HepG2 (cell line): ENCODE measurements around the gene PKD1L1. TPM values are rescaled to one million over a fixed set of nuclear protein-coding genes. Genes with fewer than 3 reads are reported as not detected.

Experiments used
- ATAC-seq: fragments of 200-7000 bp; cut with Tn5 transposase; 3 replicates; pipeline ENCODE4 v1.9.1; 2020; ENCODE audit warnings: mild to moderate bottlenecking, moderate library complexity
- BruUV-seq: library from RNA; stranded (reverse); fragments of 400-500 nt; replicated peaks from 2 replicates; lab custom pipeline; 2021; lab: Mats Ljungman, UMichigan
- CTCF ChIA-PET: fragments of 300-600 bp; formaldehyde crosslinking; extraction: SDS; loops from one replicate; lab custom pipeline; 2021; ENCODE audit warnings: low total read pairs, inconsistent platforms, low intra/inter-chr PET ratio; lab: Yijun Ruan, JAX
- POLR2A ChIA-PET: fragments of 350-600 bp; sonication (Branson Sonifier 250); formaldehyde crosslinking; loops from one replicate; lab custom pipeline; 2020; ENCODE audit warnings: antibody characterized with exemption, inconsistent platforms; lab: Yijun Ruan, JAX
- DNase-seq: peaks from one replicate; pipeline ENCODE4 v3.0.0-alpha.2; 2015; ENCODE audit warnings: low spot score
- FAIRE-seq: peaks from 3 replicates; lab custom pipeline; 2011; peaks lifted over from hg19 to GRCh38; lab: Jason Lieb, UNC
- H2AFZ ChIP-seq: one replicate; pipeline ENCODE4 v1.6.1; 2011; ENCODE audit warnings: low read length, inconsistent platforms
- H3K27ac ChIP-seq: fragments of 300-600 bp; 3 replicates; pipeline ENCODE4 v1.8.0; 2011; ENCODE audit warnings: mixed run types, mild to moderate bottlenecking, mixed read lengths, low read length, inconsistent platforms; ENCODE audit not compliant: insufficient read depth; ENCODE audit errors: extremely low read length
- H3K27me3 ChIP-seq, 2 experiments: fragments of 200-600 bp in 1 of 2; 2 replicates in 1 of 2; 3 replicates in 1 of 2; pipeline versions ENCODE4 v1.6.0 to v1.8.0; 2011; ENCODE audit warnings: low read length in 2 of 2, mild to moderate bottlenecking in 2 of 2, moderate library complexity in 2 of 2, inconsistent platforms in 1 of 2; ENCODE audit not compliant: insufficient read depth in 2 of 2, control insufficient read depth in 1 of 2
- H3K36me3 ChIP-seq, 2 experiments: fragments of 200-600 bp in 1 of 2; replicated peaks in 1 of 2; 2 replicates in 1 of 2; 3 replicates in 1 of 2; pipeline versions ENCODE4 v1.5.1 to v1.8.0; 2011; ENCODE audit warnings: low read length in 2 of 2, inconsistent platforms in 1 of 2; ENCODE audit not compliant: insufficient read depth in 2 of 2, control insufficient read depth in 1 of 2
- H3K4me1 ChIP-seq: 2 replicates; pipeline ENCODE4 v1.5.1; 2012; ENCODE audit warnings: low read length, inconsistent platforms; ENCODE audit not compliant: insufficient read depth
- H3K4me2 ChIP-seq: 2 replicates; pipeline ENCODE4 v1.6.0; 2011; ENCODE audit warnings: low read depth, low read length, inconsistent platforms
- H3K4me3 ChIP-seq, 3 experiments: fragments of 200-600 bp in 1 of 3; sonication (generic), shearing (Covaris generic) in 1 of 3; replicated peaks in 1 of 3; 2 replicates each; pipeline ENCODE4 v1.5.1; 2011 to 2016; ENCODE audit warnings: low read length in 3 of 3, inconsistent platforms in 2 of 3, low read depth in 2 of 3, mild to moderate bottlenecking in 2 of 3, control low read depth in 1 of 3, mixed read lengths in 1 of 3; ENCODE audit not compliant: insufficient read depth in 1 of 3
- H3K79me2 ChIP-seq: one replicate; pipeline ENCODE4 v1.6.1; 2011; ENCODE audit warnings: low read length, inconsistent platforms; ENCODE audit not compliant: insufficient read depth
- H3K9ac ChIP-seq: 2 replicates; pipeline ENCODE4 v1.6.0; 2011; ENCODE audit warnings: mild to moderate bottlenecking, low read depth, low read length, inconsistent platforms; ENCODE audit not compliant: insufficient read depth
- H3K9me3 ChIP-seq: 2 replicates; pipeline ENCODE4 v1.5.1; 2012; ENCODE audit warnings: mild to moderate bottlenecking, low read length
- H4K20me1 ChIP-seq: 2 replicates; pipeline ENCODE4 v1.6.0; 2011; ENCODE audit warnings: inconsistent platforms, mild to moderate bottlenecking, low read length, moderate library complexity; ENCODE audit not compliant: insufficient read depth
- HES4 ChIP-seq: sonication (generic); formaldehyde crosslinking; IDR thresholded peaks from 2 replicates; pipeline ENCODE4 v1.9.0; 2021; ENCODE audit warnings: mild to moderate bottlenecking, missing genetic modification reagents, borderline replicate concordance
- MAF1 ChIP-seq: sonication (generic); formaldehyde crosslinking; IDR thresholded peaks from 2 replicates; pipeline ENCODE4 v1.5.0; 2020; ENCODE audit warnings: missing genetic modification reagents, borderline replicate concordance
- MAZ ChIP-seq, 2 experiments: sonication (generic) in 1 of 2; formaldehyde crosslinking in 1 of 2; IDR thresholded peaks; 2 replicates each; pipeline versions ENCODE4 v1.5.0 to v1.6.1; 2012 to 2020; ENCODE audit warnings: low read depth in 2 of 2, mild to moderate bottlenecking in 2 of 2, borderline replicate concordance in 1 of 2, improper control_type of control experiment in 1 of 2, low read length in 1 of 2, missing genetic modification reagents in 1 of 2, moderate library complexity in 1 of 2
- NFIB ChIP-seq: sonication (generic); formaldehyde crosslinking; IDR thresholded peaks from 2 replicates; pipeline ENCODE4 v1.9.0; 2021; ENCODE audit warnings: missing genetic modification reagents, mild to moderate bottlenecking, borderline replicate concordance
- ZNF737 ChIP-seq: sonication (generic); formaldehyde crosslinking; IDR thresholded peaks from 2 replicates; pipeline ENCODE4 v1.5.0; 2020; ENCODE audit warnings: missing genetic modification reagents, mild to moderate bottlenecking, borderline replicate concordance
- WGBS: methylation state at CpG from one replicate; pipeline ENCODE4 v1.1.6; 2017; ENCODE audit warnings: low lambda C conversion rate; 5-methylcytosine and 5-hydroxymethylcytosine counted together
- in situ Hi-C: cut with HindIII; loops from 2 replicates; pipeline ENCODE4 v1.10.0; 2017; ENCODE audit warnings: low pct_unique_long_range_greater_than_20kb; ENCODE audit not compliant: extremely low pct_ligation_motif_present
- intact Hi-C: fragments of 100-400 bp; cut with micrococcal nuclease; formaldehyde crosslinking; loops from one replicate; pipeline ENCODE4 v1.10.0; 2022; ENCODE audit not compliant: unreplicated experiment
- polyA plus RNA-seq, 8 experiments: library from polyadenylated mRNA; depleted of rRNA in 3 of 8; stranded (reverse) in 7 of 8; unstranded in 1 of 8; fragments of >200 nt; fragmentation: Illumina TruSeq in 4 of 8; extraction: Trizol in 4 of 8; gene quantifications; 2 replicates each; pipeline versions ENCODE4 v1.2.1 to v1.2.3, GENCODE V29; 2011 to 2016; ENCODE audit warnings: low read depth in 4 of 8, missing spikeins in 1 of 8, mixed read lengths in 1 of 8; ENCODE audit not compliant: insufficient read depth in 1 of 8
- total RNA-seq, 5 experiments: library from RNA; depleted of rRNA; stranded (reverse); fragments of >200 nt; fragmentation: Illumina TruSeq; extraction: Trizol; gene quantifications; 2 replicates each; pipeline ENCODE4 v1.2.3, GENCODE V29; 2016; ENCODE audit warnings: low read depth in 1 of 5
- TF ChIP-seq, protein P1 (sequence below): sonication (generic); formaldehyde crosslinking; IDR thresholded peaks from 2 replicates; pipeline ENCODE4 v1.4.0; 2020; ENCODE audit warnings: missing genetic modification reagents, mild to moderate bottlenecking, borderline replicate concordance

Gene PKD1L1
- total and polyA plus RNA-seq, 2 of the 13 experiments (the other 11 are each of a cell fraction or from before 2014, with no cell fraction given) = 0.01 TPM; not detected in 1

DNA sequence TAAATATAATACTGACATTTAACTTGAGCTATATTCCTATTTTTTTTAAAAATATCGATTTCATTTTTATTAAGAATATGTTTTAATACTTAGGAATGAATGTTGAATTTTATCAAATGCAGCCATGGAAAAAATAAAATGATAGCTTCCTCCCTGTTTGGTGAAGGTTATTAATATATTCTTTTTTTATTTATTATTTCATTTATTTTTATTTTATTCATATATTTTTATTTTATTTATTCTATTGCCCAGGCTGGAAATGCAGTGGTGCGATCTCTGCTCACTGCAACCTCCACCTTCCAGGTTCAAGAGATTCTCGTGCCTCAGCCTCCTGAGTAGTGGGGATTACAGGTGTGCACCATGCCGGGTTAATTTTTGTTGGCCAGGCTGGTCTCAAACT, 160.2 kb downstream of the PKD1L1 start:
- H3K27ac ChIP-seq = peak overlapping the region; percentile 92
- no peak overlapping the region for H3K4me3 ChIP-seq
- 86% methylated on average over 4 of the region's 4 CpGs for WGBS
- CTCF ChIA-PET = no interaction called here
- H3K79me2 ChIP-seq = no peaks in the 10 kb centered on the region
- in situ Hi-C loops = no loop called here
- DNase-seq = no peak
- no peak overlapping the region for H2AFZ ChIP-seq
- H3K9ac ChIP-seq = peak overlapping the region; percentile 74; the same call in 1 of the 2 replicates
- POLR2A ChIA-PET = interaction anchor here (1.2 to 6.9 kb wide), 6 partner anchors 15 to 217 kb away, joined by 4 to 167 read pairs (median 10); no protein-coding TSS in a partner anchor
- peaks cover 64% of the 10 kb centered on the region for H3K4me1 ChIP-seq
- FAIRE-seq = no peak
- H3K4me2 ChIP-seq = no peak overlapping the region
- TF ChIP-seq MAF1 (CRISPR knock-in tag) (no peak), MAZ (IDR thresholded peaks at IDR 0.05; ENCODE audit: borderline replicate concordance, low read depth, low read length) (no peak), MAZ (CRISPR knock-in tag; IDR thresholded peaks at IDR 0.05; ENCODE audit: low read depth) (no peak), NFIB (CRISPR knock-in tag) (no peak), ZNF737 (CRISPR knock-in tag) (no peak), HES4 (CRISPR knock-in tag) (no peak)
- TF ChIP-seq, protein P1, sequence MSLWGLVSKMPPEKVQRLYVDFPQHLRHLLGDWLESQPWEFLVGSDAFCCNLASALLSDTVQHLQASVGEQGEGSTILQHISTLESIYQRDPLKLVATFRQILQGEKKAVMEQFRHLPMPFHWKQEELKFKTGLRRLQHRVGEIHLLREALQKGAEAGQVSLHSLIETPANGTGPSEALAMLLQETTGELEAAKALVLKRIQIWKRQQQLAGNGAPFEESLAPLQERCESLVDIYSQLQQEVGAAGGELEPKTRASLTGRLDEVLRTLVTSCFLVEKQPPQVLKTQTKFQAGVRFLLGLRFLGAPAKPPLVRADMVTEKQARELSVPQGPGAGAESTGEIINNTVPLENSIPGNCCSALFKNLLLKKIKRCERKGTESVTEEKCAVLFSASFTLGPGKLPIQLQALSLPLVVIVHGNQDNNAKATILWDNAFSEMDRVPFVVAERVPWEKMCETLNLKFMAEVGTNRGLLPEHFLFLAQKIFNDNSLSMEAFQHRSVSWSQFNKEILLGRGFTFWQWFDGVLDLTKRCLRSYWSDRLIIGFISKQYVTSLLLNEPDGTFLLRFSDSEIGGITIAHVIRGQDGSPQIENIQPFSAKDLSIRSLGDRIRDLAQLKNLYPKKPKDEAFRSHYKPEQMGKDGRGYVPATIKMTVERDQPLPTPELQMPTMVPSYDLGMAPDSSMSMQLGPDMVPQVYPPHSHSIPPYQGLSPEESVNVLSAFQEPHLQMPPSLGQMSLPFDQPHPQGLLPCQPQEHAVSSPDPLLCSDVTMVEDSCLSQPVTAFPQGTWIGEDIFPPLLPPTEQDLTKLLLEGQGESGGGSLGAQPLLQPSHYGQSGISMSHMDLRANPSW = no peak
- H4K20me1 ChIP-seq = no peaks in the 10 kb centered on the region
- intact Hi-C loops = loop anchor here (10.0 kb wide), 1 partner anchor 313 kb away; no protein-coding TSS in a partner anchor
- H3K36me3 ChIP-seq = no peaks in the 10 kb centered on the region
- H3K27me3 ChIP-seq = no peaks in the 10 kb centered on the region
- H3K9me3 ChIP-seq = no peaks in the 10 kb centered on the region
- no TSS peak for BruUV-seq
- no peak for ATAC-seq
